Epithelial cell of proximal tubule (primary cell): Measurements from ENCODE around the gene LRMDA. TPM values are rescaled to one million over a fixed set of nuclear protein-coding genes. Genes with fewer than 3 reads are reported as not detected.

Experiments
- DNase-seq: peaks from one replicate; pipeline ENCODE4 v3.0.0-alpha.2; 2011; ENCODE audit warnings: low read depth
- H3K4me3 ChIP-seq: 2 replicates; pipeline ENCODE4 v1.5.1; 2011; ENCODE audit warnings: low read depth, mild to moderate bottlenecking, low read length
- CTCF ChIP-seq: conservative IDR thresholded peaks from 2 replicates; pipeline ENCODE4 v1.5.1; 2012; ENCODE audit warnings: low read depth, mild to moderate bottlenecking, low read length
- total RNA-seq: library from RNA; depleted of rRNA; stranded (reverse); fragments of >200 nt; gene quantifications from 2 replicates; pipeline ENCODE4 v1.2.3, GENCODE V29; 2015

The LRMDA gene
- total RNA-seq, 1 donor from 2014 or later, result 0.75 TPM

- H3K4me3 ChIP-seq, result no peak overlapping the region
- no peak for DNase-seq
- TF ChIP-seq CTCF, result no peak
Measured at GRCh38 chr10:76461024-76461423, 1029.6 kb downstream of the LRMDA start.

GRCh38 chr10:76463111-76463510, 1031.7 kb downstream of the LRMDA start:
- no peak for DNase-seq
- no peak for TF ChIP-seq CTCF

GRCh38 chr10:76466836-76467503, 1035.5 kb downstream of the LRMDA start:
- DNase-seq, result no peak
- TF ChIP-seq CTCF, result no peak
- H3K4me3 ChIP-seq, result no peak overlapping the region

More at GRCh38 chr10:76463111-76463510, 1031.7 kb downstream of the LRMDA start:
- no peak overlapping the region for H3K4me3 ChIP-seq

GRCh38 chr10:76469675-76470074, 1038.3 kb downstream of the LRMDA start:
- H3K4me3 ChIP-seq, result no peak overlapping the region
- no peak for DNase-seq
- no peak for TF ChIP-seq CTCF

- no peak overlapping the region for H3K4me3 ChIP-seq
- TF ChIP-seq CTCF, result no peak
- no peak for DNase-seq
Measured at GRCh38 chr10:76479103-76479790, 1047.8 kb downstream of the LRMDA start.

GRCh38 chr10:76481178-76481577, 1049.8 kb downstream of the LRMDA start:
- DNase-seq, result no peak
- TF ChIP-seq CTCF, result no peak
- no peak overlapping the region for H3K4me3 ChIP-seq
